H1 (cell line): Measurements from ENCODE around the gene KDM1A.

Experiments
- CBX5 ChIP-seq: fragments of 300-800, 300-1000 bp; sonication (generic); IDR thresholded peaks from 2 replicates; pipeline ENCODE4 v1.7.1; 2016; ENCODE audit warnings: antibody characterized with exemption, low read length, low read depth
- CEBPB ChIP-seq: IDR thresholded peaks from 2 replicates; pipeline ENCODE4 v1.6.1; 2012; ENCODE audit warnings: low read depth, low read length
- EP300 ChIP-seq, 2 experiments: IDR thresholded peaks; 1 replicate in 1 of 2; 2 replicates in 1 of 2; pipeline ENCODE4 v1.6.1; 2011 to 2012; ENCODE audit warnings: low read depth in 2 of 2, low read length in 2 of 2, mild to moderate bottlenecking in 2 of 2, borderline replicate concordance in 1 of 2, inconsistent platforms in 1 of 2, moderate library complexity in 1 of 2
- EZH2 ChIP-seq: fragments of 200-600 bp; sonication (generic); IDR thresholded peaks from 2 replicates; pipeline ENCODE4 v1.7.1; 2012; ENCODE audit warnings: low read depth, mild to moderate bottlenecking, moderate library complexity, low read length, inconsistent platforms; ENCODE audit not compliant: severe bottlenecking
- PHF8 ChIP-seq: fragments of 200-600 bp; sonication (generic); conservative IDR thresholded peaks from 2 replicates; pipeline ENCODE4 v1.7.1; 2012; ENCODE audit warnings: low read depth, mild to moderate bottlenecking, inconsistent platforms, low read length, moderate library complexity
- POLR2A ChIP-seq, 2 experiments: IDR thresholded peaks; 1 replicate in 1 of 2; 2 replicates in 1 of 2; pipeline ENCODE4 v1.6.1; 2011; ENCODE audit warnings: low read depth in 2 of 2, low read length in 2 of 2, mild to moderate bottlenecking in 2 of 2; ENCODE audit errors: control extremely low read depth in 1 of 2
- POLR2AphosphoS5 ChIP-seq: IDR thresholded peaks from 2 replicates; pipeline ENCODE4 v1.6.1; 2011; ENCODE audit warnings: low read depth, low read length
- TF ChIP-seq, protein P1 (sequence below): IDR thresholded peaks from 2 replicates; pipeline ENCODE4 v1.6.1; 2011; ENCODE audit warnings: low read depth, mild to moderate bottlenecking, low read length; ENCODE audit not compliant: insufficient read depth
- TF ChIP-seq, protein P2 (sequence below): IDR thresholded peaks from 2 replicates; pipeline ENCODE4 v1.6.1; 2012; ENCODE audit warnings: inconsistent platforms
- TF ChIP-seq, protein P3 (sequence below), 3 experiments: IDR thresholded peaks; 1 replicate in 2 of 3; 2 replicates in 1 of 3; pipeline versions ENCODE4 v1.5.1 to v1.6.1; 2011; ENCODE audit warnings: low read length in 3 of 3, mild to moderate bottlenecking in 3 of 3, inconsistent platforms in 2 of 3, low read depth in 1 of 3, moderate library complexity in 1 of 3; ENCODE audit not compliant: insufficient read depth in 1 of 3; ENCODE audit errors: control extremely low read depth in 1 of 3
- TF ChIP-seq, protein P4 (sequence below): IDR thresholded peaks from 2 replicates; pipeline ENCODE4 v1.6.1; 2012; ENCODE audit warnings: low read length, inconsistent platforms

DNA sequence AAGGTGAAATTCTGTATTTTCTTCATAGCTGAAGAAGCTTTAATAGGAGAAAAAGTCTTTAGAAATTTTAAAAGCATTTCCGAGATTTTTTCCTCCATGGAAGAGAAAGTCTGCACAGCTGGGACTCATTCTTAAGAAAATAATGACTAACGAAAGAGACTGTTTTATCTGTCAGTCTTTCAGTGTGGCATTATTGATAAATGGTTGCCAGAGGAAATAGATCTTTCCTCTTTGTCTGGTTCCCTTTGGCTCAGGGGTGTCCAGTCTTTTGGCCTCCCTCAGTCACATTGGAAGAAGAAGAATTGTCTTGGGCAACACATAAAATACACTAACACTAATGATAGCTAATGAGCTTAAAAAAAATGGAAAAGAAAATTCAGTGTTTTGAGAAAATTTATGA lies 49.9 kb downstream of the KDM1A start:
- TF ChIP-seq EZH2 (no peak), POLR2AphosphoS5 (no peak), CEBPB (no peak), POLR2A (IDR thresholded peaks at IDR 0.05; ENCODE audit: control extremely low read depth in 1 of 2, low read depth in 2 of 2, low read length in 2 of 2) (no peak), EP300 (IDR thresholded peaks at IDR 0.05; ENCODE audit: borderline replicate concordance in 1 of 2, low read depth in 2 of 2, low read length in 2 of 2) (no peak), PHF8 (no peak), CBX5 (no peak)
- TF ChIP-seq, protein P1, sequence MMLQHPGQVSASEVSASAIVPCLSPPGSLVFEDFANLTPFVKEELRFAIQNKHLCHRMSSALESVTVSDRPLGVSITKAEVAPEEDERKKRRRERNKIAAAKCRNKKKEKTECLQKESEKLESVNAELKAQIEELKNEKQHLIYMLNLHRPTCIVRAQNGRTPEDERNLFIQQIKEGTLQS = no peak
- TF ChIP-seq, protein P2, sequence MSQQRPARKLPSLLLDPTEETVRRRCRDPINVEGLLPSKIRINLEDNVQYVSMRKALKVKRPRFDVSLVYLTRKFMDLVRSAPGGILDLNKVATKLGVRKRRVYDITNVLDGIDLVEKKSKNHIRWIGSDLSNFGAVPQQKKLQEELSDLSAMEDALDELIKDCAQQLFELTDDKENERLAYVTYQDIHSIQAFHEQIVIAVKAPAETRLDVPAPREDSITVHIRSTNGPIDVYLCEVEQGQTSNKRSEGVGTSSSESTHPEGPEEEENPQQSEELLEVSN = no peak
- TF ChIP-seq, protein P3, sequence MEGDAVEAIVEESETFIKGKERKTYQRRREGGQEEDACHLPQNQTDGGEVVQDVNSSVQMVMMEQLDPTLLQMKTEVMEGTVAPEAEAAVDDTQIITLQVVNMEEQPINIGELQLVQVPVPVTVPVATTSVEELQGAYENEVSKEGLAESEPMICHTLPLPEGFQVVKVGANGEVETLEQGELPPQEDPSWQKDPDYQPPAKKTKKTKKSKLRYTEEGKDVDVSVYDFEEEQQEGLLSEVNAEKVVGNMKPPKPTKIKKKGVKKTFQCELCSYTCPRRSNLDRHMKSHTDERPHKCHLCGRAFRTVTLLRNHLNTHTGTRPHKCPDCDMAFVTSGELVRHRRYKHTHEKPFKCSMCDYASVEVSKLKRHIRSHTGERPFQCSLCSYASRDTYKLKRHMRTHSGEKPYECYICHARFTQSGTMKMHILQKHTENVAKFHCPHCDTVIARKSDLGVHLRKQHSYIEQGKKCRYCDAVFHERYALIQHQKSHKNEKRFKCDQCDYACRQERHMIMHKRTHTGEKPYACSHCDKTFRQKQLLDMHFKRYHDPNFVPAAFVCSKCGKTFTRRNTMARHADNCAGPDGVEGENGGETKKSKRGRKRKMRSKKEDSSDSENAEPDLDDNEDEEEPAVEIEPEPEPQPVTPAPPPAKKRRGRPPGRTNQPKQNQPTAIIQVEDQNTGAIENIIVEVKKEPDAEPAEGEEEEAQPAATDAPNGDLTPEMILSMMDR (IDR thresholded peaks at IDR 0.05; ENCODE audit: control extremely low read depth in 1 of 3, insufficient read depth in 1 of 3, low read depth in 1 of 3, low read length in 3 of 3) = no peak
- TF ChIP-seq, protein P4, sequence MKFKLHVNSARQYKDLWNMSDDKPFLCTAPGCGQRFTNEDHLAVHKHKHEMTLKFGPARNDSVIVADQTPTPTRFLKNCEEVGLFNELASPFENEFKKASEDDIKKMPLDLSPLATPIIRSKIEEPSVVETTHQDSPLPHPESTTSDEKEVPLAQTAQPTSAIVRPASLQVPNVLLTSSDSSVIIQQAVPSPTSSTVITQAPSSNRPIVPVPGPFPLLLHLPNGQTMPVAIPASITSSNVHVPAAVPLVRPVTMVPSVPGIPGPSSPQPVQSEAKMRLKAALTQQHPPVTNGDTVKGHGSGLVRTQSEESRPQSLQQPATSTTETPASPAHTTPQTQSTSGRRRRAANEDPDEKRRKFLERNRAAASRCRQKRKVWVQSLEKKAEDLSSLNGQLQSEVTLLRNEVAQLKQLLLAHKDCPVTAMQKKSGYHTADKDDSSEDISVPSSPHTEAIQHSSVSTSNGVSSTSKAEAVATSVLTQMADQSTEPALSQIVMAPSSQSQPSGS = no peak
